ENCODE results near the gene FAT1. TPM values are rescaled to one million over a fixed set of nuclear protein-coding genes. Genes with fewer than 3 reads are reported as not detected.
"Not testable (repeated sequence)": the region's sequence is repeated elsewhere in the genome, so short reads cannot be mapped to it uniquely, and the experiment has no call there.

FAT1 gene
- total RNA-seq, 2 donors from 2014 or later, result 175 to 215 TPM

GRCh38 chr4:186765673-186766546, 42.3 kb upstream of the FAT1 start:
- DNase-seq (ENCODE audit: low spot score), result no peak
- Histone ChIP-seq H3K9me3 (no peaks in the 10 kb centered on the region), H3K4me3 (no peak overlapping the region), H3K4me1 (replicated peaks) (no peaks in the 10 kb centered on the region), H3K27ac (no peak overlapping the region), H3K27me3 (replicated peaks; ENCODE audit: insufficient read depth) (no peaks in the 10 kb centered on the region), H3K36me3 (no peaks in the 10 kb centered on the region)
- intact Hi-C loops (cut with DNase I), result no loop called here
- WGBS, result 81% methylated on average over 18 of the region's 18 CpGs
- TF ChIP-seq POLR2AphosphoS5 (IDR thresholded peaks at IDR 0.05), result no peak
- no peak for TF ChIP-seq CTCF (IDR thresholded peaks at IDR 0.05)
- no peak for TF ChIP-seq POLR2A (IDR thresholded peaks at IDR 0.05)

- TF ChIP-seq POLR2A (IDR thresholded peaks at IDR 0.05) (no peak), POLR2AphosphoS5 (IDR thresholded peaks at IDR 0.05) (no peak), CTCF (IDR thresholded peaks at IDR 0.05) (no peak)
- intact Hi-C loops (cut with DNase I), result no loop called here
- no peak for DNase-seq (ENCODE audit: low spot score)
These were observed 41.5 kb upstream of the FAT1 start for GRCh38 chr4:186765138-186765537.

GRCh38 chr4:186764457-186764856, 40.8 kb upstream of the FAT1 start:
- Histone ChIP-seq H3K4me3 (no peak overlapping the region), H3K36me3 (no peaks in the 10 kb centered on the region), H3K4me1 (replicated peaks) (no peaks in the 10 kb centered on the region), H3K27ac (no peak overlapping the region), H3K9me3 (no peaks in the 10 kb centered on the region), H3K27me3 (replicated peaks; ENCODE audit: insufficient read depth) (no peaks in the 10 kb centered on the region)
- WGBS, result 97% methylated on average over 4 of the region's 4 CpGs
- DNase-seq (ENCODE audit: low spot score), result no peak
- intact Hi-C loops (cut with DNase I), result no loop called here
- TF ChIP-seq CTCF (IDR thresholded peaks at IDR 0.05) (no peak), POLR2AphosphoS5 (IDR thresholded peaks at IDR 0.05) (no peak), POLR2A (IDR thresholded peaks at IDR 0.05) (no peak)

More at GRCh38 chr4:186765138-186765537, 41.5 kb upstream of the FAT1 start:
- H3K27ac ChIP-seq, result no peak overlapping the region
- no peaks in the 10 kb centered on the region for H3K27me3 ChIP-seq (replicated peaks; ENCODE audit: insufficient read depth)
- no peaks in the 10 kb centered on the region for H3K9me3 ChIP-seq
- 42% methylated on average over 9 of the region's 9 CpGs for WGBS
- H3K4me3 ChIP-seq, result no peak overlapping the region
- no peaks in the 10 kb centered on the region for H3K4me1 ChIP-seq (replicated peaks)
- no peaks in the 10 kb centered on the region for H3K36me3 ChIP-seq

GRCh38 chr4:186762865-186763264, 39.2 kb upstream of the FAT1 start:
- no peak for DNase-seq (ENCODE audit: low spot score)
- no peak overlapping the region for H3K27ac ChIP-seq
- H3K9me3 ChIP-seq, result no peaks in the 10 kb centered on the region
- no peaks in the 10 kb centered on the region for H3K27me3 ChIP-seq (replicated peaks; ENCODE audit: insufficient read depth)
- no peak for TF ChIP-seq POLR2A (IDR thresholded peaks at IDR 0.05)
- TF ChIP-seq CTCF (IDR thresholded peaks at IDR 0.05), result no peak
- no peak for TF ChIP-seq POLR2AphosphoS5 (IDR thresholded peaks at IDR 0.05)
- H3K36me3 ChIP-seq, result no peaks in the 10 kb centered on the region
- 72% methylated on average over 4 of the region's 4 CpGs for WGBS
- no peaks in the 10 kb centered on the region for H3K4me1 ChIP-seq (replicated peaks)
- H3K4me3 ChIP-seq, result no peak overlapping the region
- intact Hi-C loops (cut with DNase I), result no loop called here

GRCh38 chr4:186762361-186762760, 38.7 kb upstream of the FAT1 start:
- Histone ChIP-seq H3K4me1 (replicated peaks) (no peaks in the 10 kb centered on the region), H3K27ac (no peak overlapping the region), H3K9me3 (no peaks in the 10 kb centered on the region), H3K4me3 (no peak overlapping the region), H3K36me3 (no peaks in the 10 kb centered on the region), H3K27me3 (replicated peaks; ENCODE audit: insufficient read depth) (no peaks in the 10 kb centered on the region)
- TF ChIP-seq POLR2A (IDR thresholded peaks at IDR 0.05) (no peak), CTCF (IDR thresholded peaks at IDR 0.05) (no peak), POLR2AphosphoS5 (IDR thresholded peaks at IDR 0.05) (no peak)
- no peak for DNase-seq (ENCODE audit: low spot score)
- 84% methylated on average over 2 of the region's 2 CpGs for WGBS
- intact Hi-C loops (cut with DNase I), result no loop called here

GRCh38 chr4:186761956-186762355, 38.3 kb upstream of the FAT1 start:
- H3K4me3 ChIP-seq; intact Hi-C loops (cut with DNase I); DNase-seq (ENCODE audit: low spot score); H3K4me1 ChIP-seq (replicated peaks); H3K36me3 ChIP-seq; H3K27ac ChIP-seq; H3K9me3 ChIP-seq; H3K27me3 ChIP-seq (replicated peaks; ENCODE audit: insufficient read depth): not testable (repeated sequence)
- 97% methylated on average over 2 of the region's 2 CpGs for WGBS
